ENCODE results near the gene CRYBA2.

DNA sequence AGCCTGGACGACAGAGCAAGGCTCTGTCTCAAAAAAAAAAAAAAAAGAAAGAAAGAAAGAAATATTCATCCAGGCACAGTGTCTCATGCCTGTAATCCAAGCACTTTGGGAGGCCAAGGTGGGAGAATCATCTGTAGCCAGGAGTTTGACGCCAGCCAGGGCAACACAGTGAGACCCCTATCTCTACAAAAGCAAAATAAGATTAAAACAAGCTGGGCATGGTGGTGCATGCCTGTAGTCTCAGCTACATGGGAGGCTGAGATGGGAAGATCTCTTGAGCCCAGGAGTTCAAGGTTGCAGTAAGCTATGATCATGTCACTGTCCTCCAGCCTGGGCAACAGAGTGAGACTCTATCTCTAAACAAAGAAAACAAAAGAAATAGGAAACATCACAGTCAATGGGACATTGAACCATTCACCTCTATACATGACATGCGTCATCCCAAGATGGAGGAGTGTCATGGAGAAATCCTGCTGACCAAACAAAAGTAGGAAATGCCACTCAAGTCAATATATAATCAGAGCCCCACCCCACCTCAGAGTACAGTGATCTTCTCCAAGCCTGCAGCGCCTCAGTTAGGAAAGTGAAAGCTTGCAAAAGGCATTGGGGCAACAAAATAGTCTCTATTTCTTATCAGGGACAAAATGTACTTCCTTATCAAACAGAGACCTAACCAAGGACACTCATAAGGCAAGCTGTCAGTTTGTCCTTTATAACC is 18.0 kb downstream of the CRYBA2 start:
- no peak for TF ChIP-seq POLR2A (IDR thresholded peaks at IDR 0.05; ENCODE audit: low read depth, low read length)
- TF ChIP-seq EZH2 (IDR thresholded peaks at IDR 0.05; ENCODE audit: borderline replicate concordance, low read depth, low read length, severe bottlenecking), result no peak
- no peak for TF ChIP-seq CTCF (IDR thresholded peaks at IDR 0.05; ENCODE audit: extremely low read depth in 1 of 2, insufficient read depth in 1 of 2, low read depth in 1 of 2, low read length in 2 of 2)
- TF ChIP-seq POLR2AphosphoS5 (IDR thresholded peaks at IDR 0.05; ENCODE audit: insufficient read depth, low read depth, low read length), result no peak
- no peak for TF ChIP-seq JUN (IDR thresholded peaks at IDR 0.05; ENCODE audit: borderline replicate concordance, insufficient read depth, insufficient read length, low read depth)
- no peak for TF ChIP-seq FOS (IDR thresholded peaks at IDR 0.05; ENCODE audit: borderline replicate concordance, insufficient read depth, low read length)
- TF ChIP-seq MYC (IDR thresholded peaks at IDR 0.05; ENCODE audit: low read depth, low read length), result no peak
